GM13976 (cell line): ENCODE measurements around the gene PPIE.
"Not testable (repeated sequence)": the region's sequence is repeated elsewhere in the genome, so short reads cannot be mapped to it uniquely, and the experiment has no call there.

Experiments
- DNase-seq: peaks from one replicate; pipeline ENCODE4 v3.0.0; 2012; ENCODE audit warnings: low spot score
- in situ Hi-C: fragments of 300-500 bp; cut with MboI; formaldehyde crosslinking; loops from one replicate; pipeline ENCODE4 v1.12.0; 2022; ENCODE audit warnings: low sequenced_read_pairs, mixed read lengths, inconsistent platforms; ENCODE audit not compliant: unreplicated experiment
- TF ChIP-seq, protein P1 (sequence below): IDR thresholded peaks from 2 replicates; pipeline ENCODE4 v1.5.1; 2012; ENCODE audit warnings: borderline replicate concordance, mild to moderate bottlenecking; ENCODE audit not compliant: insufficient read depth; ENCODE audit errors: extremely low read depth, missing control alignments, control extremely low read depth

Gene PPIE

DNA sequence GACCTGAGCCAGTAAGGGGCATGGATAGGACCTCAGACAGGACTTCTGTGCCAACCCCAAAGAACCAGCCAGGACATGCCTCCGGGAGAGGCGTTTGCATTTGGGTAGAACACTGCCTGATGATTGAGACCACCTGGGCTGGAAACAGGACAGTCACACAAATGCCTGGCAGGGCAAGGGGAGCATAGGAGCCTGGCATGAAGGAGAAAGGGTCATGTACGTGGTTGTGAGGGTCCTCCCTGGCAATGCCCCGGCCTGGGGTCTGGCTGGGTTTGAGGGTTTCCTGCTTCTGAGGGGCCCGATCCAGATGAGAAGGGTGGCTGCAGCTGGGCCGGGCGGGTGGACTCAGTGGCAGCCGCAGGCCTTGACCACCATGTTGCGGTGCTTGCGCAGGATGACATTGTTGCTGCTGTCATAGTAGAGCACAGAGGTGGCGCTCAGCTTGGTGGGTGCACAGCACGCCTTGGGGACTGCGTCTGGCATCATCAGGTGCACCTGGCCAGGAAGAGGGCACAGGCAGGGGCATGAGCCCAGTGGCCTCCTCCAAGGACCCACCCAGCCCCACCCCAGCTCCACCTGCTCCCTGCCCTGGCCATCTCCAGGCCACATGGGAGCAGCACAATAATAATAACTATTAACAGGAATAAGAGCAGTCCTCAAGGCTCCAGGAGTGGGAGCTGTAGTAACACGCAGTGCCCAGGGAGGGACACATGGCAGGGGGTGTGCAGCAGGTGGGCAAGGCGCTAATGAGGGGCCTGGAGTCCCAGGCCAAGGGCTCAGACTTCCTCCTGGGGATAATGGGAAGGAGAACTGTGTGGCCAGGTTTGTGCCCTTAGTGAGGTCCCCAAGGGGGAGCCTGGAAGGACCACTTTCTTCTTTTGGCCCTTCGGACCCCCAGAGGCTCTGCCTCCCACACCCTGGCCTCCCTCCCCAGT is 21.7 kb downstream of the PPIE start:
- DNase-seq, result no peak
- TF ChIP-seq, protein P1, sequence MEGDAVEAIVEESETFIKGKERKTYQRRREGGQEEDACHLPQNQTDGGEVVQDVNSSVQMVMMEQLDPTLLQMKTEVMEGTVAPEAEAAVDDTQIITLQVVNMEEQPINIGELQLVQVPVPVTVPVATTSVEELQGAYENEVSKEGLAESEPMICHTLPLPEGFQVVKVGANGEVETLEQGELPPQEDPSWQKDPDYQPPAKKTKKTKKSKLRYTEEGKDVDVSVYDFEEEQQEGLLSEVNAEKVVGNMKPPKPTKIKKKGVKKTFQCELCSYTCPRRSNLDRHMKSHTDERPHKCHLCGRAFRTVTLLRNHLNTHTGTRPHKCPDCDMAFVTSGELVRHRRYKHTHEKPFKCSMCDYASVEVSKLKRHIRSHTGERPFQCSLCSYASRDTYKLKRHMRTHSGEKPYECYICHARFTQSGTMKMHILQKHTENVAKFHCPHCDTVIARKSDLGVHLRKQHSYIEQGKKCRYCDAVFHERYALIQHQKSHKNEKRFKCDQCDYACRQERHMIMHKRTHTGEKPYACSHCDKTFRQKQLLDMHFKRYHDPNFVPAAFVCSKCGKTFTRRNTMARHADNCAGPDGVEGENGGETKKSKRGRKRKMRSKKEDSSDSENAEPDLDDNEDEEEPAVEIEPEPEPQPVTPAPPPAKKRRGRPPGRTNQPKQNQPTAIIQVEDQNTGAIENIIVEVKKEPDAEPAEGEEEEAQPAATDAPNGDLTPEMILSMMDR, result no peak
- in situ Hi-C loops, result no loop called here

DNA sequence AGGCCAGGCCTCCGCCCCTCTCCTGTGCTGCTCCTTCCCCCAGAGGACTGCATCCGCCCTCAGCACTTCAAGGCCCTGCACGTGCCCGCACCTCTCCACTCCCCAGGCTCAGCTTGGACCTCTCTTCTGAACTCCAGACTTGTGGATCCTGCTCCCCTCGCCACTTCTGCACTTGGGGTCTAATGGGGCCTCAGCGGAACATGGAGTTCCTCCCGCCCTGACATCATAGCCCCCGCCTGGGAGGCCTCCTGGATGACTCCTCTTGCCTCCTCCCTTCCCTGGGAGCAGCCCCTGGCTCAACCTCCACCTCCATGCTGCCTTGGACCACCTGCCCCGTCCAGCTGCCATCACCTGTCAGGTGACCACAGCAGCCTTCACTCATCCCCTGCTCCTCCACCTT is 22.3 kb downstream of the PPIE start:
- in situ Hi-C loops, result no loop called here
- no peak for DNase-seq
- TF ChIP-seq, protein P1, result no peak

GRCh38 chr1:39761557-39762260 is 23.0 kb downstream of the PPIE start:
- DNase-seq, result no peak
- in situ Hi-C loops, result no loop called here
- TF ChIP-seq, protein P1, result no peak

GRCh38 chr1:39762550-39763540 is 24.2 kb downstream of the PPIE start:
- in situ Hi-C loops, result no loop called here
- DNase-seq, result no peak
- TF ChIP-seq, protein P1, result no peak

DNA sequence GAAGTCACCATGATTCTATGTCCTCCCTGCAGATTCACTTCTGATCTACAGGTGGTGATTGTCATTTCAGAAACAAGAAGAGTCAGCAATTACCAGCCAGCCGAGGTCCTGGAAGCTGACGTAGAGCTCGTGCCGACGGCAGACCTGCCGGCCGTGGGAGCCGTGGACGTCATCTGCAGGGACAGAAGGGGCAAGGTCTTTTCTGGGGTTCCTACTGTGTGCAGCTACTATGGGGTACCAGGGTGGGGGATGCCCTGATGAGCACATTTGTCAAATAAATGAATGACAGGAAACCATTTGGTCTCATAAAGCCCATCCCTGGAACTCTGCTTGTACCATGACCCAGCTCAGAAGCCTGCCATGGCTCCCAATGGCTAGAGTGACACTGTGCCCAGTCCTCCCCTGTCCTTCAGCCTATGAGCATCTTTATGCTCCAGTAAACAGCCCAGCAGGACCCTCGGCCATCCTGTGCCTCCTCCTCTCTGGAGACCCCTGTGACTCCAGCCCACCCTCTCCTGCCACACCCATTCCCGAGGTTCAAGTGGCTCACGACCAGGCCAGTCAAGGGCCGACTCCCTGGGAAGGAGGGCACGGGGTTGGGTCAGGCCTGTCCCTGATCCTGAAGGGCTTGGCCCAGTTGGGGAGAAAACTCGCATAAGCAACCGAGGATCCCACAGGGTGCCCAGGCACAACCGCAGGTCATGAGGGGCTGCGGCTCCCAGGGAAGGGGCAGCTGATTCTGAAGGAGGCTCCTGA is 25.1 kb downstream of the PPIE start:
- DNase-seq, in situ Hi-C loops: not testable (repeated sequence)

GRCh38 chr1:39764512-39764911 is 25.8 kb downstream of the PPIE start:
- DNase-seq, in situ Hi-C loops: not testable (repeated sequence)

- DNase-seq, in situ Hi-C loops: not testable (repeated sequence)
Observed at GRCh38 chr1:39766466-39766865, 27.8 kb downstream of the PPIE start.

- in situ Hi-C loops, DNase-seq: not testable (repeated sequence)
Observed at GRCh38 chr1:39769502-39769901, 30.8 kb downstream of the PPIE start.

DNA sequence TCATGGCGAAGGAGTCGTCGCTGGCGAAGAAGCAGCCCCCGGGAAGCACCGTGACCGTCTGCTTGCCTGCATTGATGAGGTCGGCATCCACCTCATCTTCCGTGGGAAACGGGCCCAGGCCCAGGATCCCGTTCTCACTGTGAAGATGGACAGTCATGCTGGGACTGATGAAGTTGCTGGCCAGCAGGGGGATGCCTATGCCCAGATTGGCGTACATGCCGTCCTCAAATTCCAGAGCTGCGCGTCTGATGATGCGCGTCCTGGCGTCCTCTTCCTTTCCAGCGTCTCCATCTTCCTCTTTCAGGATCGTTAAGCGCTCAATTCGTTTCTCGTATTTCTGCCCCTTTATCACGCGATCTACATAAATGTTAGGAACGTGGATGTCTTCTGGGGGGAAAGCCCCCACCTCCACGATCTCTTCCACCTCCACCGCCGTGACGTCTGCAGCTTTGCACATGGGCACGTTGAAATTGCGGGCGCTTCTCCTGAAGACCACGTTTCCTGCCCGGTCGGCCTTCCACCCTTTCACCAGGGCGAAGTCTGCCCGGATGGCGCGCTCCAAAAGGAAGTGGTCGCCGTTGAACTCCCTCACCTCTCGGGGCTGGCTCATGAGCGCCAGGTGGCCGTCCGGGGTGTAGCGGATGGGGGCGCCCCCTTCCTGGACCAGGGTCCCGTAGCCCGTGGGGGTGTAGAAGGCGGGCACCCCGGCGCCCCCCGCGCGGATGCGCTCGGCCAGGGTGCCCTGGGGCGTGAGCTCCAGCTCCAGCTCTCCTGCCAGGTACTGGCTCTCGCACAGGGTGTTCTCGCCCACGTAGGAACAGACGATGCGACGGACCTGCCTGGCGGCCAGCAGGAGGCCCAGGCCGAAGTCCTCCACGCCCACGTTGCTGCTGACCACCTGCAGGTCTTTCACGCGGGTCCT is 31.7 kb downstream of the PPIE start:
- in situ Hi-C loops, result not testable (repeated sequence)
- peak; percentile 63 for DNase-seq

GRCh38 chr1:39771022-39771532 is 32.4 kb downstream of the PPIE start, which contains the start of gene OXCT2:
OXCT2 (minus strand) TSS chr1:39771348; CDS start chr1:39771255, 93 bp downstream.
- DNase-seq, in situ Hi-C loops: not testable (repeated sequence)
